HG02763 (cell line): ENCODE measurements around the gene OR2W1.

ENCODE experiments used
- ATAC-seq: cut with Tn5 transposase; IDR thresholded peaks from one replicate; pipeline ENCODE4 v1.9.1; 2021; ENCODE audit warnings: mild to moderate bottlenecking, moderate library complexity; ENCODE audit not compliant: unreplicated experiment

OR2W1 gene

GRCh38 chr6:29005183-29005885 lies 39.6 kb downstream of the OR2W1 start, which contains the start of gene ZNF311:
TSS of gene ZNF311 (minus strand) at chr6:29005315. CDS start at chr6:29003954, 1,361 bp downstream.
- ATAC-seq = no peak

GRCh38 chr6:28996844-28997510 lies 48.0 kb downstream of the OR2W1 start:
- ATAC-seq = no peak

- ATAC-seq = no peak
Observed at GRCh38 chr6:28995093-28995650, 49.8 kb downstream of the OR2W1 start.
